Embryonic facial prominence (tissue), 1 donor: ENCODE data around the gene ADORA1.

Experiments
- DNase-seq: peaks from one replicate; pipeline ENCODE4 v3.0.0-alpha.2; 2016; ENCODE audit errors: extremely low spot score

Gene ADORA1

GRCh38 chr1:203127666-203128430, at the start of gene ADORA1:
ADORA1 (plus strand) TSS chr1:203127726; CDS start chr1:203128842, 1,116 bp downstream.
- no peak for DNase-seq

GRCh38 chr1:203077956-203078355, 49.6 kb upstream of the ADORA1 start:
- DNase-seq = no peak

DNA sequence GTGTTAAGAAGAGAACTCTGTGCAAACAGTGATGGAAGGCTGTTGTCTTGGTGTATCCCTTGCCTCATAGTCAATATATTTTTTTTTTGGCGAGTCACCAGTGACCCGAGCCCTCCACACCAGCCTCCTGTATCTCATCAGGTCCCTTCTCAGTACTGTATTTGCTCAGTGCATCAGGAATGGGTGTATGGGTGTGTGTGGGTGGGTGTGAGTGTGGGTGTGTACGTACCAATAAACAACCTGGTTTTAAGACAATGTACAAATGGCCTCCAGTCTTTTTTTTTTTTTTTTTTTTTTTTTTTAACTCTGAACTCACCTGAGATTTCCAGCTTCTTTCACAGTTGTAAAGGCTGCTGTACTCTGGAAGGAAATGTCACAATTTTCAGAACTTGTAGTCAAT, 49.0 kb upstream of the ADORA1 start:
- no peak for DNase-seq

GRCh38 chr1:203080456-203080855, 47.1 kb upstream of the ADORA1 start:
- DNase-seq = no peak

GRCh38 chr1:203081465-203082230, 45.9 kb upstream of the ADORA1 start:
- DNase-seq = no peak

- no peak for DNase-seq
Observed at GRCh38 chr1:203082231-203082505, 45.4 kb upstream of the ADORA1 start.

GRCh38 chr1:203082571-203083462, 44.7 kb upstream of the ADORA1 start:
- no peak for DNase-seq

- DNase-seq = no peak
Observed at GRCh38 chr1:203083463-203083921, 44.0 kb upstream of the ADORA1 start.

- DNase-seq = no peak
Observed at GRCh38 chr1:203084588-203085527, 42.7 kb upstream of the ADORA1 start.

GRCh38 chr1:203085528-203086406, 41.8 kb upstream of the ADORA1 start, which contains the start of gene MYOG:
MYOG (minus strand) TSS chr1:203086012; CDS start chr1:203085961, 51 bp downstream.
- no peak for DNase-seq

- DNase-seq = no peak
Observed at GRCh38 chr1:203086992-203087763, 40.3 kb upstream of the ADORA1 start.

DNA sequence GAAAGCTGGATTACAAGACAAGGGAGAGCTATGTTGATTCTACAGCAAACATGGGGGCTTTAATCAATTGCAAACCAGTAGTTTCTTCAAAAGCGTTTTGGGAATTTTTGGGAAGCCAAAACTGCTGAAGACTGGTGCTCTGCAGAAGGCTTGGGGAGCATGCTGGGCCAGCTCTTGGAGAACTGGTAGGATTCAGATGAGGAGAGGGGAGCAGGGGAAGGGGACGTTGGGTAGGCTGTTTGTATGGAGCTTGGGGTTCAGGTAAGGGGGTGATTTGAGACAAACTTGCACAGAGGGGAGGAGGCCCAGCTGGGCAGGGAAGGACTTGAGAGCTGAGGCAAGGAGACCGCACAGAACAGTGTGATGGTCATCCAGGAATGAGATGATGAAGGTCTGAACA, 39.1 kb upstream of the ADORA1 start:
- no peak for DNase-seq

DNA sequence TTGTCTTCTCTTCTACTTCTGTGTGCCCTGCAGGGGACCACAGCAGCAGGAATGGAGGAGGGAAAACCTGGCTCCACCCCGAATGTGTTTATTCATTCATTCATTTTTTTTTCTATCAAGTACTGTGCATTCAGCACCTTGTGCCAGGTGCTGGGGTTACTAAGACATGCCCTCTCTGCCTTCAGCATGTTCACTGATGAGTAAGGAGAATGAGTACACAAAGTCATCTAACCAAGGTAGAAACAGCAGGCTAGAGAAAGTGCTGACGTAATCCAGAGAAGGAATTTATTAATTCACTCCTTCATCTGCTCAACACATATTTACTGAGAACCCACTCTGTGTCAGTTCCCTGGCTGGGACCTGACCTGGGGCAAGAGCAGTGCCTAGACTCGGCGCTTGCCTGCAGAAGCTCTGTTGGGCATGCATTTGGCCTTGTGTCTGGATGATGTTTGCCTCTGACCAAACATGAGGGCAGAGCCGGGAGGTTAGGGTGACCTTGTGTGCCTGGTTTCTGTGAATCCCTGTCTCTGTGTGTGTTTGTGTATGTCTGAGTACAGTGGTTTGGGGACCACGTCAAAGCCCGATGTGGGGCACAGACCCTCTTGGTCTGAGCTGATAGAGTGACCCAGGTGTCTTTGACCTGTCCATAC, 38.4 kb upstream of the ADORA1 start:
- no peak for DNase-seq

- DNase-seq = no peak
Observed at GRCh38 chr1:203089651-203090045, 37.9 kb upstream of the ADORA1 start.

GRCh38 chr1:203090421-203091198, 36.9 kb upstream of the ADORA1 start:
- no peak for DNase-seq

- DNase-seq = no peak
Observed at GRCh38 chr1:203091199-203091477, 36.4 kb upstream of the ADORA1 start.

DNA sequence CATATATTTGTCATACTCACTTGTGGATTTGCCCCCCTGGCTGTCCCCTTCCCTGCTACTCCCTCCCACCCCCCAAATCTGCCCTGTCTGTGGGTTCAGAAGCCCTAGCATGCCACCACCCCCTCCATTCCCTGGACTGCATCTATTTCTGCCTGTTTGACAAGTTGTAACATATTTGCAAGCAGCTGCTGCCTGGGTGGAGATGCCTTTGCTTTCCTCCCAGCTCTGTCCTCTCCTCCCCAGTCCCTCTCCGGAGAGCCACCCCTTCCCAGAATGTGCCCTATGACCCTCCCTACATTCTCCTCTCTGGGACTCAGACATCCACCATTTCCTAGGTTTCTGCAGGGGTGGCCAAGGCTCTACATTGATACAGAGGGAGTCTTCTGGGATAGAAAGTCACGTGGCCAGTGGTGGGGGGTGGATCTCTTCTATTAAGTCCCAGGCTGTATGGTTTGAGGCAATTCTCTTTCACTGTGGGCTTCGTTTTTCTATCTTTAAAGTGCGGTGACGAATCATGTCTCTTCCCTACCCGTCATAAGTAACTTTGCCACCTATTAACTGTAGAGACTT, 35.7 kb upstream of the ADORA1 start:
- DNase-seq = no peak
